Right ventricle myocardium superior (tissue), 1 donor: ENCODE data around the gene SYT12. TPM values are rescaled to one million over a fixed set of nuclear protein-coding genes. Genes with fewer than 3 reads are reported as not detected.

ENCODE experiments used
- ATAC-seq: fragments of 200-7000 bp; cut with Tn5 transposase; one replicate; pipeline ENCODE4 v1.9.1; 2020; ENCODE audit warnings: mild to moderate bottlenecking; ENCODE audit not compliant: poor library complexity
- DNase-seq: peaks from one replicate; pipeline ENCODE4 v3.0.0-alpha.2; 2020
- intact Hi-C: fragments of 100-400 bp; cut with DNase I; formaldehyde crosslinking; loops from one replicate; pipeline ENCODE4 v1.11.2; 2022
- long read RNA-seq: library from polyadenylated mRNA; unstranded; transcript quantifications from one replicate; pipeline ENCODE4 v2.0.0, GENCODE V29; 2021
- total RNA-seq: library from RNA; stranded (reverse); fragmentation: NEBNext Ultra II Directional; extraction: Animal tissue kit (Norgen Biotek cat#: 25700); gene quantifications from one replicate; pipeline ENCODE4 v1.2.1, GENCODE V29; 2021
- donor health status: DM: no; HTN: yes; CAD: no; lungs with severe emphysema.

The SYT12 gene, protein sequence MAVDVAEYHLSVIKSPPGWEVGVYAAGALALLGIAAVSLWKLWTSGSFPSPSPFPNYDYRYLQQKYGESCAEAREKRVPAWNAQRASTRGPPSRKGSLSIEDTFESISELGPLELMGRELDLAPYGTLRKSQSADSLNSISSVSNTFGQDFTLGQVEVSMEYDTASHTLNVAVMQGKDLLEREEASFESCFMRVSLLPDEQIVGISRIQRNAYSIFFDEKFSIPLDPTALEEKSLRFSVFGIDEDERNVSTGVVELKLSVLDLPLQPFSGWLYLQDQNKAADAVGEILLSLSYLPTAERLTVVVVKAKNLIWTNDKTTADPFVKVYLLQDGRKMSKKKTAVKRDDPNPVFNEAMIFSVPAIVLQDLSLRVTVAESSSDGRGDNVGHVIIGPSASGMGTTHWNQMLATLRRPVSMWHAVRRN
- total RNA-seq, result 0.13 TPM
- long read RNA-seq, result 0 reads

DNA sequence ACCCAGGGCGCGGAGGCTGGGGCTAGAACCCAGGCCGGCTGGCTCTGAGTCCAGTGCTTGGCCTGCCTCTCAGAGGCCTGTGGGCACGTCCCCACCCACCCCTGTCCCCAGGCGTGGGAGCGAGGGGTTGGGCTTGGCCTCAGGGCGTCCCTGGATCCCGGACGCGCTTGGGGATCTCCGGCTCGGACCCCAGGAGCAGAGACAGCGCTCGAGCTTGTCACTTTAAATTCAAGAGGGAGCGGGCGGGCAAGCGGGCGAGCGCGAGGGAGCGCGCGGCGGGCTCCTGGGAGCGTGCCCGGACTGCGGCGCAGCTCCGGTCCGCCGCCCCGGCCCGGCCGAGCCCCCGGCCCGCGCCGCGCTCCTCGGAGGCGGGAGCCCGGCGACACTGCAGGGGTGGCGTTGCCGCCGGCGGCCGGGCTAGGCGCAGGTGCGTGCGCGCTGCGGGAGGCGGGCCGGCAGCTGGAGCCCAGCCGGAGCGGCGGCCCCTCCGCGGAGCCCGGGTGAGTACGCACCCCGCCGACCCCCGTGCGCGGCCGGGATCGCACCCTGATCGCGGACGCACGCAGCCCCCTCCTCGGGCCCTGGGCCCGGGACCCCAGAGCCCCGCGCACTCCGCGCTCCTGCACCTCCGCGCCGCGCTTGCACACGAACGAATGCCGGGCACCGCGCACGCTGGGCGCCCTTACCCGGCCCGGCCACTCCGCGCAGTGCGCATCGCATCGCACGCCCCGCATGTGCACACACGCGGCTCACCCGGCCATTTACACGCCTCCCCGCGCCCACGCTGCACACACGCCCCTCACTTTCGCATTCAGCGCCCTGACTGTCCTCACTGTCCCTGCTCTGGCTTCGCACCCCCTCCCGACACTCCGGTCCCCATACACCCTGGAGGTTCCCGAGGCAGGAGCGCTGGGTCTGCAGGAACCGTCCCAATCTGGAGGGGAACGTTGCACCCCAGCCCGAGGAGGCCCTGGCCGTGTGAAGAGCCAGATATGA lies at the start of gene SYT12:
SYT12 (plus strand) TSS at position 174 of the 996 bp plus-strand sequence. CDS start 7,011 bp downstream, outside the sequence.
- intact Hi-C loops, result no loop called here
- DNase-seq, result no peak

DNA sequence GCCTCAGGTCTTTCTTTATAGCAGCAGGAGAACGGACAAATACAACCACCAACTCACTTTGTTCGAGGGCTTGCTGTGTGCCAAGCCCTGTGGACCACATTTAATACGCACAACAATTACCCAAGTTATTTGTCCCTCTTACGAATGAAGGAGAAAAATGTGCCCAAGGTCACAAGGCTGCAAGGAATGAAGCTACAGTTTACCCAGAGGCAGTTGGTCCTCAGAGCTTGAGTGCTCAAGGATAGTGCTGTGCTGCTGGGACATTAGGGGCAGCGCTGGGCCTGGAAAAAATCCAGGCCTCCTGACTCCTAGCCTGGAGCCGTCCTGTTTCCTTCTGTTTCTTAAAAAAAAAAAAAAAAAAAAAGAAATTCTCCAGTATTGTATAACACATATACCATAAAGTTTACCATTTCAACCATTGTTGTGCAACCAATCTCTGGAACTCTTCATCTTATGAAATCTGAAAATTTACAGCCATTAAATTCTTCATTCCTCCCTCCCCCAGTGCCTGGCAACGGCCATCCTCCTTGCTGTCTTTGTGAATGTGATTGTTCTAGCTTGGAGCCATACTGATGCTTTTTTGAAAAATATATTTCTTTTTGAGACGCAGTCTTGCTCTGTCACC lies 48.9 kb upstream of the SYT12 start:
- no peak for ATAC-seq
- DNase-seq, result no peak
- intact Hi-C loops, result no loop called here

More for the DNA sequence above, at the start of gene SYT12:
- ATAC-seq, result peak; percentile 39

DNA sequence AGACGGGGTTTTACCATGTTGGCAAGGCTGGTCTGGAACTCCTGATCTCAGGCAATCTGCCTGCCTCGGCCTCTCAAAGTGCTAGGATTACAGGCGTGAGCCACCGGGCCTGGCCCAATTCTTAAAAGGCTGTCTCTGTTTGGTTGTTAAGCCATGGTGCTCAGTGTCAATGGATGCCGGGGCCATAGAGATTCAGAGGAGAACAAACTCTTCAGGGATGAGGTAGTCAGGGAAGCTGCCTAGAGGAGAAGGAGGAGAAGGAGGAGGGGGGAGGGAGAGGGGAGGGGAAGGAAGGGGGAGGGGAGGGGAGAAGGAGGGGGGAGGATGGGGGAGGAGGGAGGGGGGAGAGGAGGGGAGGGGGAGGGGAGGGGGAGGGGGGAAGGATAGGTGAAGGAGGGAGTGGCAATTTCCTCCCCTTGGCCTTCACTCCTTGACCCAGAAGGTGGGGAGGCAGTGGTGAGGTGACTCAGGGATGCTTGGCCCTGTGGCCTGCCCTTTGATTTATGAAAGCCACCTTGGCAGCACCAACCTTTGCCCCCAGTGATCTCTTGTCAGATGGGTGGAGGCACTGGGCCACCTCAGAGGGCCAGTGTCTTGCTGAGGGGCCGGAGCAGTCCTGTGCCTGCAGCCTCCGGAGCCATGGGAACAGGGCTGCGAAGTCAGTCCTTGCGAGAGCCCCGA lies 48.1 kb upstream of the SYT12 start, which contains the start of gene C11orf86:
C11orf86 (plus strand) TSS at position 581 of the 681 bp plus-strand sequence; CDS start at position 640, 59 bp downstream.
- no peak for ATAC-seq
- intact Hi-C loops, result no loop called here
- DNase-seq, result no peak

DNA sequence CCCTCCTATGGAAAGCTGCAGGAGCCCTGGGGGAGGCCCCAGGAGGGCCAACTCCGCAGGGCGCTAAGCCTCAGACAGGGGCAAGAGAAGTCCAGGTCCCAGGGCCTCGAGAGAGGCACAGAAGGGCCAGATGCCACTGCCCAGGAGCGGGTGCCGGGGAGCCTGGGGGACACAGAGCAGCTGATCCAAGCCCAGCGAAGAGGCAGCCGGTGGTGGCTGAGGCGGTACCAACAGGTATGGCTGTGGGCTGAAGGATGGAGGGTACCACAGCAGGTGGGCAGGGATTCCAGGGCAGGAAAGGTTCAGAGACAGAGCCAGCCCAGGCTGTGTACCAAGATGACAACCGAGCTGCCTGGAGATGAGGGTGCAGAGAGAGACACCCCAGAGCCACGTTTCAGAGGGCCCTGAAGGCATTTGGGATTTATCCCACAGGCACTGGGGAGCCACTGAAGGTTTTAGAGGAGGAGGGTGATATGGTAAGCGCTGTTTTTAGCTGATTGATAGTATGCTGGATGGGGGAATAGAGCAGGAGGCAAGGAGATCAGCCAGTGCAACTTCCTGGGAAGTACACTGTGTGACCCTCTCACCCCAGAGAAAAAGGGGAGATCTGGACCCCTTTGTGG lies 47.4 kb upstream of the SYT12 start:
- ATAC-seq (no peak), DNase-seq (no peak)
- intact Hi-C loops, result no loop called here

DNA sequence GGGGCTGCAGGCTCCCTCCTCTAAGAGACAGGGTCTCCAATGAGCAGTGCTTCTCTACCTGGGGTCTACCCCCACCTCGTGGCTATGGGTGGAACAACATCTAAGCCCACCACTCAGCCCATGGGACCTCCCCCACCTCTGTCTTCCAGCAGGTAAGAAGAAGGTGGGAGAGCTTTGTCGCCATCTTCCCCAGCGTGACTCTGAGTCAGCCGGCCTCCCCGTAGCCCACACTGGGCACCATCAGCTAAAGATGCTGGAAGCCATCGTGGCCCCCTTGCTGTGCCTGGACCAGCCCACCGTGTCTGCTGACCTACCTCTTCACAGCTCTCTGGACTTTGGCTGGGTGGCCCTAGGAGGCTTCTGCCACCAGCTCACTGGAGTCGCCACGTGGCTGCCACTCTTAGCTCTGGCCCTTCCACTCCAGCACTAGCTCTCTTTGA lies 46.9 kb upstream of the SYT12 start:
- intact Hi-C loops, result no loop called here
- DNase-seq (no peak), ATAC-seq (no peak)

DNA sequence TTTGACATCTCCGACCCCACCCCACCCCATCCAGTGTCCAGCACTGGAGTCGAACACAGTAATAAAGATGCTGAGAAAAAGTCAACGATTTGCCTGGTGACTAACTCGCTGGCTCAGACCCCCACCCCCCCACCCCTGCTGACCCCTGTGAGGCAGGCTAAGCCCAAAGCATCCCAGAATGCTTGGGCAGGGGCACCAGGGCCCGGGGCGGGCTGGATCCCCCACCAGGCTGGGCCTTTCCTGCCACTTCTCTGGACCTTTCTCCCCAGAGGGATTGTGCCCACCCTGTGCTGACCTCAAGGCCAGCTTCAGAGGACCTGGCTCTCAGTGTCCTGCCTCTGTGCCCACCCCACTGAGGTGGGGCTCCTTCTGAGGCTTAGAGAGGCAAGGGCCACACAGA lies 46.0 kb upstream of the SYT12 start:
- DNase-seq, result no peak
- ATAC-seq, result no peak
- intact Hi-C loops, result no loop called here

DNA sequence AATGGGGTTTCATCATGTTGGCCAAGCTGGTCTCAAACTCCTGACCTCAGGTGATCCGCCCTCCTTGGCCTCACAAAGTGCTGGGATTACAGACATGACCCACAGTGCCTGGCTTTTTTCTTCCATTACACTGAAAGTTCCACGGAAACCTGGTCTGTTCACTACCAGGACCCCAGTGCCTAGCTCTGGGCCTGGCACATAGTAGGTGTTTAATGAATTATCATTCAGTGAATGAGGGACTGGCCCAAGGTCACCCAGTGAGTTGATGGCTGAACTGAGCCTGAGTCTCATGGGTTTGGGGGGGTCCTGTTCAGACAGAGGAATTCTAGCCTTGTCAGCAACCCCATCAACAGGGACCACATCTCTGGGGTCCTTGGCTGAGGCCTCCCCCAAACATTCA lies 44.7 kb upstream of the SYT12 start:
- DNase-seq (no peak), ATAC-seq (no peak)
- intact Hi-C loops, result no loop called here

DNA sequence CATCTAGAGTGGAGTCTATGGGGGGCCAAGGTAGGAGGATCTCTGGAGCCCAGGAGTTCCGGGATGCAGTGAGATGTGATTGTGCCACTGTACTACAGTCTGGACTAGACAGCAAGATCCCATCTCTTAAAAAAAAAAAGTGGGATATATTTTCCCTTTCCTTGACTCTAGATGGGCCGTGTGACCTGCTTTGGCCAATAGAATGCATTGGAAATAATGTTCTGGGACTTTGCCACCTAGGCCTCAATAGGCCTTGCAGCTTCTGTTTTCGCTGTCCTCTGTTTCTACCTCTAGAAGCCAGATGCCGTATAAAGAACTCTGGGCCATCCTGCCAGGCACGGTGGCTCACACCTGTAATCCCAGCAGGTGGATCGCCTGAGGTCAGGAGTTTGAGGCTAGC lies 44.2 kb upstream of the SYT12 start:
- DNase-seq, result no peak

DNA sequence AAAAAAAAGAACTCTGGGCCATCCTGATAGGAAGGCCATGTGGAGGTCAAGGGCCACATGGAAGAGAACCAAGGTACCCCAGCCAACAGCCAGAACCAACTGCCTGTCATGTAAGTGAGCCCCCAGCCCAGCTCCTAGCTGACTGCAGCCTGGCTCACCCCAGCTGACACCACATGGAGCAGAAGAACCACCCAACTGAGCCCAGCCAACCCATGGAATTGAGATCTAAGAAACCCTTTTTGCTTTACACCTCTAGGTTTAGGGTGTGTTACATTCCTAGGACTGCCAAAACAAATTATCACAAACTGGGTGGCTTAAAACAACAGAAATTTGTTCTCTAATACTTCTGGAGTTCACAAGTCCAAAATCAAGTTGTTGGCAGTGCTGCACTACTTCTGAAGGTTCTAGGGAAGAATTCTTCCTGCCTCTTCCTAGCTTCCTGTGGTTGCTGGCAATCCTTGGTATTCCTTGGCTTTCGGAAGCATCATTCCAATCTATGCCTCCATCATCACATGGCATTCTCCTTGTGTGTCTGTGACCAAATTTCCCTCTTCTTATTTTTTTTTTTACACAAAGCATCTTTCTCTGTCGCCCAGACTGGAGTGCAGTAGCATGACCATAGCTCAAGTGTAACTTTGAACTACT lies 43.5 kb upstream of the SYT12 start:
- no peak for DNase-seq
- ATAC-seq, result no peak
- intact Hi-C loops, result no loop called here

More for the DNA sequence above, 44.2 kb upstream of the SYT12 start:
- intact Hi-C loops, result no loop called here
- ATAC-seq, result no peak

DNA sequence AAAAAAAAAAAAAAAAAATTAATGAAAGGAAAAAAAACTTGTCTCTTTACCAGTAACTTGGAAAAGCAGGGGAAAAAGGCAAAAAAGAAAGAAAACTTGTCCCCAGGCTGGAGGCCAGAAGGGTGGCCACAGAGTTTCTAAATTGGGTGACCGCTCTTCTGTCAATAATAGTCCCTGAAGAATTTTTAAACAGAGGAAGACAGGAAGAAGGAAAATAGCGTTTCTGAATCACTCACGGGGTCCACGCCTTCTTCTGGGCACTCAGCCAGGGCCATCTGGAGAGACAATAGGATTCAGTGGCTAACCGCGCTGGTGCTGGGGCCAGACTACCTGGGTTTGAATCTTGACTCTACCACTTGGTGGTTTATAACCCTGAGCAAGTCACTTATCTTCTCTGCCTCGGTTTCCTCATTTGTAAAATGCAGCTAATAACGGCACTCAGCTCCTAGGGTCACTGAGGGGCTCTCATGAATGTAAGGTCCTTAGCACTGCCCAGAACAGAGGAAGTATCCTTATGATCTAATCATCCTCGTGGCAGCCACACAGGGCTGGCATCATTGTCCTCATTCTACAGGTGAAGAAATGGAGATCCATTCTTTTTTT lies 40.9 kb upstream of the SYT12 start:
- intact Hi-C loops, result no loop called here
- ATAC-seq, result peak; percentile 34

DNA sequence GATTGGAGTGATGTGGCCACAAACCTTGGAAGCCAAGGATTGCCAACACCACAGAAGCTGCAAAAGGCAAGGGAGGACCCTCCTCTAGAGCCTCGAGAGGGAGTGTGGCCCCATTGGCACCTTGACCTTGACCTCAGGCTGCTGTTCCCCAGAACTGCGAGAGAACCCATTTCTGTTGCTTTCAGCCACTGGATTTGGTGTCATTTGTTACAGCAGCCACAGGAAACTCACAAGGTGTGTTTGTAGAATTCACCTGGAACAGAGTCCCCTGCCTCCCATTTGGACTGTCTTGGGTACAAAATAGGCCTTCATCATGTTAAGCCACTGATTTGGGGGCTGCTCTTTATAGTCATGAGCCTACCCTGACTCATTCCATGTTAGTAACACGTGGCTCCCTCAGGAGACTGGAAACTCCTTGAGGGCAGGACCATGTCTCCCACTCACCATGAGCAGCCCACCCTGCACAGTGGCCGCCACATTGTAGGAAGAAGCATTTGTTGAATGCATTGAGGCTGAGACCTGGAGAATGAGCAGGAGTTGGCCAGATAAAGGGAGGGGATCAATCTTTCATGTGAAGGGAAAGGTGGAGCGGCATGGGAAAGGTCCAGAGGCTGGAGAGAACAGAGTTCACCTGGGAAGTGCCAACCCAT lies 39.5 kb upstream of the SYT12 start:
- intact Hi-C loops, result no loop called here

More for the DNA sequence above, 40.9 kb upstream of the SYT12 start:
- peak; percentile 93 for DNase-seq

DNA sequence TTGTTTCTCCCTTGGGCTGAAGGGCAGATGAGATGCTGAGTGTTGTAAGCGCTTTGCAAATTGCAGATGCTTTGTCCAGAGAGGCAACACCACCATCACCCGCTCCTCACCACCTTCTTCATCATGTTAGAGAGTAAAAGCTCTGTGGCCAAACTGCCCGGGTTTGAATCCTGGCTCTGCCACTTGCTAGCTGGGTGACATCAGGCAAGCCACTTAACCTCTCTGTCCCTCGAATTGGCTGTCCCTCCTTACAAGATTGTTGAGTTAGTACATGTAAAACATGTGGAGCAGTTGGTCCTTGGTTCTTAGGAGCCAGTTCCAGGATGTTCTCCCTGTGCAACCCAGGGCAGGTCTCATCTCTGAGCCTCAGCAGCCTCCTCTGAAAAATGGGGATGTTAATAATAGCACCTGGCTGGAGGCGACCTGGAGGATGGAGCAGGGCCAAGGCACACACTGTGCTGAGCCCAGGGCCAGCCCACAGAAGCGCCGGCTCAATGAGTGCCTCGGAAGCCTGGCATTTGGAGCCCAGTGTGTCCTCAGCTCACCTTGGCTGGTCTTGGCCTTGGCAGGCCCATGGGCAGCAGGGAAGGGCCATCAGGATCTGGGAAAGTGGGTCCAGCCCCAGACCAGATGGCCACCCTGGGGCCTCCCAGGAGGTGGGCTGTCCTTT lies 37.3 kb upstream of the SYT12 start:
- DNase-seq (peak; percentile 83), ATAC-seq (peak; percentile 94)
- intact Hi-C loops, result no loop called here

More for the DNA sequence above, 39.5 kb upstream of the SYT12 start:
- DNase-seq (no peak), ATAC-seq (no peak)

DNA sequence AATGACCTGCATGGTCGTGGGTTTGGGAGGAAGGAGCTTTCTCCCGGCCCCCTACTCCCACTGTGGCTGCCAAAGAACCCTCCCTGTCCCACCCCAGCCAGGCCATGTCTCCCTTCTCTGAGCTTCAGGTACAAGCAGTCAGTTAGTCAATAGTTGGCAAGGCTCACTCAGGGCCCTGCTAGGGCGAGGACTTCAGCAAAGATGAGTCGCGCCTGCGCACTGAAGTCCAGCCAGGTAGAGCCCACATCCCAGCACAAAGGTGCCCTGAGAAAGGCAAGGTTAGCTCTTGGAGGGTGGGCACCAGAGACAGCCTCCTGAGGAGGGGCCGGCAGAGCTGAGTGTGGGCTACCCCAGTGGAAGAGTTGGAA lies 36.8 kb upstream of the SYT12 start:
- DNase-seq, result no peak
- intact Hi-C loops, result no loop called here
- peak; percentile 18 for ATAC-seq

DNA sequence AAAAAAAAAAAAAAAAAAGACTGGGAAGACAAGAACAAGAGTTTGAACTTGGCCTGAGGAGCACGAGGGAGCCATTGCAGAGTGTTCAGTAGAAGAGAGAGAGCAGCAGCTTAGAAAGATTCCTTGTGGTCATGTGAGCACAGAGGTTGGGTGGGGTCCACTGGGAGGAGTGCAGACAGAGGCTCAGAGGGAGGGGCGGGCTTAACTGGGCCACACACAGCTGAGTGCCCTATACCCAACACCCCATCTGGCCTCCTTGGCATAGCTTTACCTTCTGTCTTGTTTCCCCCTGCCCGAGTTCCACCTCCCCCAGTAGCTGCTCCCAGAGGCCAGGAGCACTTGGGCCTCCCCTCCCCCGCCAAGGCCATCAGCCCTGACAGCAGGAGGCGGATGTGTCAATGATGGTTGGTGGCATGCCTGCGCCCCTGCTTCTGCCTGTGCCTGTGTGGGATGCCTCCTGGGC lies 35.7 kb upstream of the SYT12 start:
- intact Hi-C loops, result no loop called here
- DNase-seq, result peak; percentile 45
- peak; percentile 24 for ATAC-seq

DNA sequence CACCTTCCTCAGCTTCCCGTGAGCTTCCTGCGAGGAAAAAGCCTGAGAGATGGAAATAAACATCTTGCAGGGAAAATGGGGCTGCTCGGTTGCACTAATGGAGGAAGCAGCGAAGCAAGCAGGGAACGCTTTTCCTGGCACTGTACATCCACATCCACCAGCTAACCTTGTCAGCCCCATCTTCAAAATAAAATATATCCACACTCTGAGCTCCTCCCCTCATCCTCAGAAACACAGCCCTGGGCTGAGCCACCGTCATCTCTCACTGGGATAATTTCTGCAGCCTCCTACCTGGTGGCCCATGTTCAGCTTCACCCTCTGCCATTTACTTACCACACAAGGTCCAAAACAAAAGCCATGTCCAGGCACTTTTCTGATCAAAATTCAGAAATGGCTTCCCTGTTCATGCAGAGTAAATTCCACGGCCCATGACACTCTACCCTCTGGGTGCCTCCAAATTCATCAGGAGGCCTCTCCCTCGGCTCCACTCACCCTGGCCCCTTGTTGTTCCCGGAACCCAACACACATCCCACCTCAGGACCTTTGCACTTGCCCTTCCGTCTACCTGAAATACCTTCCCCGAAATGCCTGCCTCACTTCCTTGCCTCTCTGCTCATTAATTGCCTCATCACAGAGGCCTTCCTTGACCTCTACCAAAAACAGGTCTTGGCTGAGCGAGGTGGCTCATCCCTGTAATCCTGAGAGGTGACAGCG lies 34.9 kb upstream of the SYT12 start:
- intact Hi-C loops, result no loop called here
- ATAC-seq (no peak), DNase-seq (no peak)
